ENCODE data around the gene KCNMA1.

The KCNMA1 gene

DNA sequence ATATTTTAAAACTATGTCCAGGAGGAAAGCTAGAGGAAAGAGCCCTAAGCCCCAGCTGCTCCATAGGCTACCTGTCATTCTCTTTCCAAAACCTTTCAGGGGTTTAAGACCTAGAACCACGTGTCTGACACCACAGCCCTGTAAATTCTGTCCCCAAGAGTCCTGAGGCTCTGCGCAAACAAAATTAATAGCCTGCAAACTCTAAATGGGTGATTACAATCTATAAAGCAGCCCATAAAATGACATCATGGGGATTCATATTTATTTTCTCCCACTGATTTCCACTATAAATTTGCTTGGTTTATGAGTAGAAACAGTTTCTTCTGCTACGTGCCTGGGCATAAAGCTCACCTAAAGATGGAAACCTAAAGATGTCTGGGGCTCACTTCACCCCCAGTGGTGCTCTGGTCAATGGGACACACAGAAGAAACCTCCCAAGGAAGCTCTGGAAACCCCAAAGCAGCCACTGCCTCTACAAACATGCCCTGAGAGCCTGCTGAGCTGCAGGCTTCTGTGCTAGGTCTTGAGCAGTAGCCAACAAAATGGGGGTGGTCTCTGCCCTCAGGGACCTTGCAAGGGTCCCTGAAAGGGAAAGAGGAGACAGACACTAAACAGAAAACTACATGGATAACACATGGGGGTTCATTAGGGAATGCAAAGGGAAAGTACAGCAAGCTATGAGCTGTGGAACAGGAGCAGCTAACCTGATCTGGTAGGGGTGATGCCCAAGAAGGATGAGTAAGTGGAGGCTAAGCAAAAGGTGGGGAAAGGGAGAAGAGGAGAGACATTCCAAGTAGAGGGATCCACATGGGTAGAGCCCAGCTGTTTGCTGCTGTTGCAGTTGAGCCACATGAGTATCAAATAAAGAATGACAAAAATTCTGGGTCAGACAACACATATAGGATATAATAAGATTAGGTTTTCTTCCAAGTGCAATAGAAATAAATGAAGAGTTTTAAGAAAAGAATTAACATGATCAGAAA is 331.7 kb downstream of the KCNMA1 start:
- DNase-seq (ENCODE audit: insufficient read length, low spot score) (no peak), FAIRE-seq (no peak)
- TF ChIP-seq POLR2A (IDR thresholded peaks at IDR 0.05; ENCODE audit: low read depth, low read length) = no peak

DNA sequence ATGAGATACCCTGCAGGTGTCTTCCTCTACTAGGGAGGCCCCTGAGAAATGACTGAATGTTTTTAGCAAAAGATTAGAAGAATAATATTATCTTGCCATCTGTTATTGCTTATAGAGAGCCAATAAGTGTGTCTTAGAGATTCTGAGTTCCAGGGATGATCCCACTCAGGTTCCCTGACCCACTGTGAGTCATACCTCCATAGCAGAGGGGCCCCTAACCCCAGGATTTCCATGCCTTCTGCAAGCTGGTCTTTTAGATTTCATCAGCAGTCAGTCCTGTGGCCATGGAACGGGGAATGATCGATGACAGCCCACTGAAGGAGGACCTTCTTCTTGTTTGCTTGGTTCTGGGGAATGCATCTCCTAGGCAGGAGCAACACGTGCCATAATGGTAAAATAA is 333.4 kb downstream of the KCNMA1 start:
- DNase-seq (ENCODE audit: insufficient read length, low spot score) (no peak), FAIRE-seq (no peak)
- TF ChIP-seq POLR2A (IDR thresholded peaks at IDR 0.05; ENCODE audit: low read depth, low read length) = no peak

DNA sequence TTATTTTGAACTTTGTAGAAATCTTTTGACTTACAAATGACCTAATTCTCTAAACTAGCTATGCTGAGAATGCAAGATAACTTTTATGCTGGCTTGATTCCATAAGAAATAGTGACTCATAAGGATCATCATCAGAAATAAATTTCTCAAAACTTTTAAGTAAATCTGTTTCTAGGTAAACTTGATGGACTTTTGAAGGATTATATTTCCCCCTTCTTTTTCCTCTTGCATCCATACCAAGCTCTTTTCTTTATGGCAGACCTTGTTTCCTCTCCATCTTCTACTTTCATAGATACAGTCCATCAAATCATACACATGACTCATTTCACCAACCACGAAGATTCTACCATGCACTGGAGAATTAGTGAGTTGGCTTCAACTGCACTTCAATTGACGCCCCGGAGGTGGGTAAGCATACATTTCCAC is 336.3 kb downstream of the KCNMA1 start:
- DNase-seq (ENCODE audit: insufficient read length, low spot score) (peak; percentile 60), FAIRE-seq (no peak)
- TF ChIP-seq POLR2A (IDR thresholded peaks at IDR 0.05; ENCODE audit: low read depth, low read length) = no peak

DNA sequence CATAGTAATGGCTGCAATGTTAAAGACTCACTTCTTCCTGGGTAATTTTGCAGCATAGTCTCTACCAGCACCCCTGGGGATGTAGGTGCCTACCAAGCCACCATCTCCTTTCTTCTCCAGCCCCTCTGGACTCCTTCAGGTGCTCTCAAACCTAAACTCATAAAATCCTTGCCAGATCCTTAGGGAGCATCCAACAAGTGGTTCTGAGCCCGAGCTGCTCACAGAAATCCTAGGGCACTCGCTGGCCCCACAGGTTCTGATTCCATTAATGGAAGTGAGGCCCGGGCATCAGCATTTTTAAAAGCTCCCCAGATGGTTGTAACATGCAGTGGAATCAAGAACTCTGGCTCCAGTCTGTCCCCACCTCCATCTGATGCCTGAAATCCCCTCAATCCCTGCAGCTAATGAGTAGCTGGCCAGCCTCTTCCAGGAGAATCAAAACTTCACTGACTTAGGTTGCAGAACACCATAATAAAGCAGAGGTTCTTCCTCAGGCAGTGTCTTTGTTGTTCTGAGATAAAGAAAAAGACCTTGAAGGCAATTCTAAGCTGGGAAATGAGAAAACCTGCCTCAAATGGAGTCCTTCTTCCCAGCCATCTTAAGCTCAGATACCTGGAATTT is 336.8 kb downstream of the KCNMA1 start:
- DNase-seq (ENCODE audit: insufficient read length, low spot score) (no peak), FAIRE-seq (no peak)
- no peak for TF ChIP-seq POLR2A (IDR thresholded peaks at IDR 0.05; ENCODE audit: low read depth, low read length)

DNA sequence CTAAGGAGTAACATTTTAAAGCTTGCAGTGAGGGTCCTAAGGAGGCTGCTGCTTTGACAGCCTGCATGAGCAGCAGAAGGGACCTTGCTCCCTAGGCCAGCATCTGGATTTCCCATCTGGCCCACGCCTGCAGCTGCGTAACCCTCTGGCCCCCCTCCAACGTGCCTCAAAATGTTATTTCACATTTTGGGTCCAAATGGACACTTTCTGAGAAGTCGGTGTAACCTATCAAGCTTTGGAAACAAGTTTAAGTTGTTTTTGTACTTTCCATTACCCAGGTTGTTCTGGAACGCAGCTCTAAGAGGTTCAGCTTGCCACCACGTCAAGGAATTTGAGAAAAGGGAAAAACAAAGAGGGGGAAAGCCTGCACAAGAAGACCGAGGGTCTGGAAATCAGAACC is 338.3 kb downstream of the KCNMA1 start:
- no peak for DNase-seq (ENCODE audit: insufficient read length, low spot score)
- no peak for FAIRE-seq
- no peak for TF ChIP-seq POLR2A (IDR thresholded peaks at IDR 0.05; ENCODE audit: low read depth, low read length)

DNA sequence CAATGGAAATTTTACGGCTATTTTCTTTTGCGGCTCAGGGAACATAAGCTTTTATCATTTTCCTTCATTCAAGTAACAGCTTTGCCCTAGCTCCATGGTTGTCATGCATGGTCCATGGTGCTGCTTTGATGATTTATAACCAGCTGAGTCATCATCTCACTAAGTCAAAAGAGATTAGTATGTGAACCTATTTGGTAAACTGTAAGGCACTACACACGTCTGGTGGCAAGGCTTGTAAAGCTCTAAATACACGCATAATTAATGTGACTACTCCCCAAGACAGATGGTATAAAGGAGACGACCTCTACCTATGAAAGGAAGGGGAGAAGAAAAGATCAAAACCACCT is 340.2 kb downstream of the KCNMA1 start:
- FAIRE-seq = peak; percentile 27

DNA sequence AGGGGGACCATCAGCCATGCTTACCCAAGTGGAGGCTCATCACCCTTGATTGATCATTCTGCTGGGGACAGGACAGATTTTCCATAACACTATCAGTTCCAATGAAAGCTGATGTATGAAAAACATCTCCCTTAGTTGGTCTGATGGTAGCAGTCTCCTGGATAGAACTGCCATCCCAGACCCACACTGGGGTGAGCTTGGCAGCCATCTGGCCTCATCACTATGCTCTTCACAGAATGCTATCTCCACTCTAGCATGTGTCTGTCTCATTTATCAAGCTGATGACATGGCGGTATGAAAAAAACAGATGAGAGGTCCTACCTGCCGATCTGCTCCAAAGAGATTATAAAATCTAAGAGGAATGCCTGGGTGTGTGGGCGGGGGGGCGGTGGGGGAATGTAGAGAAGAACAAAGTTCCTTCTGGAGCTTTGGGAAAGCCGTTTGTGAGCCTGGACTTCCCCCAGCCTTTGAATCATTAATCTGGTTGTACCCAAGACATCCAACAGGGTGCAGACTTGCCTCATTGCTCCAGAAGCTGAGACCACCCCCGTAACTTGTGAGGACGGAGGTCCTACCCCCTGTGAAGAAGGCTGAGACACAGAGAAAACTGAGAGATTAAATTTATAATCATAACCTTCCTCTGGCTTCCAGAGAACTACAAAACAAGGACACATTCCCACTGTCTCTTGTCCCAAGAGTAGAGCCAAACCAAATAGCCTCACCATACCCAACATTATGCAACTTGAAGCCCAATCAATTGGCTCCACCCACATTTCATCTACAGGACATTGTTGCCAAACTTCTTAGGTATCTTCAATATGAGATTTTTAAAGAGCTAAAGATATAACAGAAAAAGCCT is 340.8 kb downstream of the KCNMA1 start:
- no peak for TF ChIP-seq POLR2A (IDR thresholded peaks at IDR 0.05; ENCODE audit: low read depth, low read length)
- DNase-seq (ENCODE audit: insufficient read length, low spot score) = no peak
- no peak for FAIRE-seq

More for the DNA sequence above, 340.2 kb downstream of the KCNMA1 start:
- no peak for DNase-seq (ENCODE audit: insufficient read length, low spot score)
- TF ChIP-seq POLR2A (IDR thresholded peaks at IDR 0.05; ENCODE audit: low read depth, low read length) = no peak

DNA sequence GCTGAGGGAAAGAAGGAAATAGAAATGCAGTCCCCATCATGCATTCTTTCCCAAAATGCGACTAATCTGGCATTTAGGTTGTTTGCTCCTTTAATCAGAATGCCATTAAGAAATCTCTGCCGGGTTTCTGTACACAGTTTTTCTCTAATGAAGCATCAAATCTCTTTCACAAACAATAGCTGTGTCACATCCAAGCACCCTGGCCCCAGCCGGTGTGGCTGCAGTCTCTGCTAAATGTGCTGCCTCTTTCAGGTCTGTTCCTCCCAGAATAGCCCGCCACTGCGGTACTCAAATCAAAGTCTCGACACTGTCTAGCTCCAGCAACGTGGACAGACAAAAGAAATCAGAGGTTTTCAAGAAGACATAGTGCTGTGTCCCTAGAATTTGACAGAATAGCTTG is 343.8 kb downstream of the KCNMA1 start:
- no peak for TF ChIP-seq POLR2A (IDR thresholded peaks at IDR 0.05; ENCODE audit: low read depth, low read length)
- no peak for FAIRE-seq
- DNase-seq (ENCODE audit: insufficient read length, low spot score) = no peak

DNA sequence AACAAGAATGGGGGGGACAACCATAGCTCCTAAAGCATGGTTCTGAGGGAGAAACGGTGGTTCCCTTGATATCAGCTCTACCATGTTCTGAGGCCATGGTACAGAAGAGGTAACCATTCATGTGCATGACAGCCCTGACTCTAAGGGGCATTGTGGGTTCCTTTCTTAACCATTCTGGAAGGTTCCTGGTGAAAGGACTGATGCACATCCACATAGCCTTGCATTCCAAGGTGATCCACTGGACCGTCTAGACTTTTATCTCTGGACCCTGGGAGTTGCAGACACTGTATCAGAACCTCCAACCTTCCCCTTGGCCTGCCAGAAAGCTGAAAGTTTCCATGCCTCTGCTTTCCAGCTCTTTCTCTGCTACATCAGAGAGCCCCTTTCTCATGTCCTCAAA is 344.3 kb downstream of the KCNMA1 start:
- FAIRE-seq (no peak), DNase-seq (ENCODE audit: insufficient read length, low spot score) (no peak)
- no peak for TF ChIP-seq POLR2A (IDR thresholded peaks at IDR 0.05; ENCODE audit: low read depth, low read length)

DNA sequence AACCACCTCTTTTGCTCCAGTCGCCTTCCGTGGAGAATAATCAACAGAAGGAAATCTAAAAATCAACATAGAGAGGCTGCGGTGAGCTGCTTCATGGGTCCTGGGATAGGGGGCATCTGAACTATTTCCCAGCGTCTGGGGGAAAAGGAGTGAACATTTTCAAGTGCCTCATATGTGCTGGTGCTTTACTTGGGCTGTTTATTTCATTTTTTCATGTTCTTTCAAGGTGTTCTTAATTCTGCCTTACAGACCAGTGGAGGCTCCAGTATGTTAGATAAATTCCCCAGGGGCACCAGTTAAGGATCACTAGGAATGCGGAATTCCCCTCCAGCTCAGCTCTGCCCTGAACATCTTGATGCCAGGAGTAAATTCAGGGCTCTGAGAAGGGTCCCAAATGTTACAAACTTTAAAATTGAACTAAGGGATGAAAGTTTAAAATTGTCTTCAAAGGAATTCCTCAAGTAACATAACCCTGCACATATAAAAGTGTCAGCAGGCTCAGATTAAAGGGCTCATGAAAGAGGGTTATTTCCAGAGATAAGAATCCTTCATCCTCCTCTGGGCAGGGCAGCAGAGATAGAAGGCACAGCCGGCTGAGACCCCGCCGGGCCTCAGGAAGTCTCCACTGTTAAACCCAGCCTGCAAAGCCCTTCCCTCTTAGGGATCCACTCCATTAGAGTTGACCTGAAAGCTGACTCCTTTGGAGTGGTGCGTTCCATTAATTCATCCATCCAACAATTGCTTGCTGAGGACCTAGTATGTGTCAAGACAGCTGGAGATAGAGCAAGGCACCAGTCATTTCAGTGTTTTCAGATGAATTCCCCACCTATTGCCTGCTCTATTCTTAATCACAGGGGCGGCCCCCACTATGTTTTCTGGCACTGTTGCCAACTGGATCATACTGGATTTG is 345.8 kb downstream of the KCNMA1 start:
- no peak for FAIRE-seq
- DNase-seq (ENCODE audit: insufficient read length, low spot score) = no peak
- TF ChIP-seq POLR2A (IDR thresholded peaks at IDR 0.05; ENCODE audit: low read depth, low read length) = no peak

DNA sequence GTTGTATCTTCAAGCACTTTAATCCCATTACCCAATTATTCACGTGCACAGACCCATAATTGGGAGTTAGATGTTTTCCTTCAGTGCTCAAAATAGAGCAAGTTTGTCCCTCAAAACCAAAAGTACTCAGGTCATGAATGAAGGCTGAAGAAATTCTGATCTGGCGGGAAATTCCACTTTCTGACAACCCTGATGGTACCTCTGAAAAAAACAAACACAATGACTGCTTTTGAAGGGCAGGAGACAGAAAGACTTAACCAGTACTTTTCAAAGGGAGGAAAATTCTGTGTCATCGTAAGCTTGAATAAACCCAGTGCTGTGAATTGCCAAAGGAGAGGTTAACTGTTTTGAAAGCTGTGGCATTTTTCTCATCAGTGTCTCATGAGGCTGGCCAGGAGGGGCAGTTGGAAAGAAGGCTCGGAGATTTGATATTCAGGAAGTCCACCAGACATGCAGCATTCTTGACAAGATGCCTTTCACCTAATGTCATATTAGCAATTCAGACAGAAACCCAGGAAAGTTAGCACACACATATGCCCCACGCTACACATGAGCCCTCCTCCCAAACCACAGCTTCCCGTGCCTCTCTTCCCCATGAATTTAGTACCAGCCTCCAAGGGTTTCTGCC is 347.0 kb downstream of the KCNMA1 start:
- TF ChIP-seq POLR2A (IDR thresholded peaks at IDR 0.05; ENCODE audit: low read depth, low read length) = no peak
- peak; percentile 91 for FAIRE-seq
- peak; percentile 52 for DNase-seq (ENCODE audit: insufficient read length, low spot score)

DNA sequence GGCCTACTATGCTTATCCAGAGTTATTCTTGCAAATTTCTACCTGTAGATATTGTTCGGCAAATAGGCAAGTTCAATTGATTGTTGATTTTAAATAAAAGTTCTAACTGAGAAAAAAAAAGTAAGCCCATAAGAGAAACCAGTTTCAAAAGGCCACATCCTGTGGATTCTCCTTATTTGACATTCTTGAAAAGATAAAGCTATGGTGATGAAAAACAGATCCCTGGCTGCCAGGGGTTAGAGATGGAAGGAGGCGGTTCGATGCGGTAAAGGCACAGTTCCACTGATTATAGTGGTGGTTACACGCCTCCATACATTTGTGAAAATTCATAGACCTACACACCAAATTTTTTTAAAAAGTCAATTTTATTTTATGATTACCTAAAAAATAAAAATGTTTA is 347.8 kb downstream of the KCNMA1 start:
- DNase-seq (ENCODE audit: insufficient read length, low spot score) = no peak
- no peak for FAIRE-seq
- no peak for TF ChIP-seq POLR2A (IDR thresholded peaks at IDR 0.05; ENCODE audit: low read depth, low read length)

Data from H54 (cell line).